ENCODE results near the gene JRKL.
A peak's percentile ranks its signal among the peaks of the same experiment; 100 is the strongest.

JRKL gene

GRCh38 chr11:96389720-96390487 is at the start of gene JRKL, which contains the start of gene CCDC82:
TSS of gene JRKL (plus strand) at chr11:96390013. CDS start at chr11:96390650, 637 bp downstream.
TSS of gene CCDC82 (minus strand) at chr11:96389912. CDS start at chr11:96384747, 5,165 bp downstream.
- DNase-seq: peak; percentile 91 to 97

GRCh38 chr11:96340555-96340885 is 49.3 kb upstream of the JRKL start:
- DNase-seq: no peak

GRCh38 chr11:96341211-96342013 is 48.4 kb upstream of the JRKL start:
- DNase-seq: peak; percentile 34 to 48

GRCh38 chr11:96342014-96342960 is 47.5 kb upstream of the JRKL start:
- DNase-seq: peak in 1 of 2 donors; percentile 49

GRCh38 chr11:96342961-96343711 is 46.7 kb upstream of the JRKL start, which contains the start of gene MAML2:
TSS of gene MAML2 (minus strand) at chr11:96343195. CDS start at chr11:96341895, 1,300 bp downstream.
- DNase-seq: peak; percentile 96 to 99

GRCh38 chr11:96356848-96357247 is 33.0 kb upstream of the JRKL start:
- DNase-seq: no peak

- DNase-seq: no peak
Observed at GRCh38 chr11:96357794-96358193, 32.0 kb upstream of the JRKL start.

GRCh38 chr11:96358321-96358720 is 31.5 kb upstream of the JRKL start:
- no peak for DNase-seq

- no peak for DNase-seq
Observed at GRCh38 chr11:96361778-96362177, 28.0 kb upstream of the JRKL start.

GRCh38 chr11:96365493-96365892 is 24.3 kb upstream of the JRKL start:
- no peak for DNase-seq

GRCh38 chr11:96366024-96366423 is 23.8 kb upstream of the JRKL start:
- no peak for DNase-seq

GRCh38 chr11:96367342-96367741 is 22.5 kb upstream of the JRKL start:
- DNase-seq: peak; percentile 31 to 35

GRCh38 chr11:96373826-96374225 is 16.0 kb upstream of the JRKL start:
- peak; percentile 32 to 59 for DNase-seq

- DNase-seq: no peak
Observed at GRCh38 chr11:96376796-96377195, 13.0 kb upstream of the JRKL start.

GRCh38 chr11:96384156-96384555 is 5.7 kb upstream of the JRKL start:
- no peak for DNase-seq

GRCh38 chr11:96385187-96385586 is 4.6 kb upstream of the JRKL start:
- no peak for DNase-seq

GRCh38 chr11:96388891-96389719 is 708 bp upstream of the JRKL start:
- peak; percentile 26 to 47 for DNase-seq

GRCh38 chr11:96390488-96390792 is 627 bp downstream of the JRKL start:
- DNase-seq: peak; percentile 38 to 46

- no peak for DNase-seq
Observed at GRCh38 chr11:96391698-96392307, 2.0 kb downstream of the JRKL start.

GRCh38 chr11:96393753-96394348 is 4.0 kb downstream of the JRKL start:
- DNase-seq: peak; percentile 25 to 66
